ENCODE measurements around the gene CAB39.

DNA sequence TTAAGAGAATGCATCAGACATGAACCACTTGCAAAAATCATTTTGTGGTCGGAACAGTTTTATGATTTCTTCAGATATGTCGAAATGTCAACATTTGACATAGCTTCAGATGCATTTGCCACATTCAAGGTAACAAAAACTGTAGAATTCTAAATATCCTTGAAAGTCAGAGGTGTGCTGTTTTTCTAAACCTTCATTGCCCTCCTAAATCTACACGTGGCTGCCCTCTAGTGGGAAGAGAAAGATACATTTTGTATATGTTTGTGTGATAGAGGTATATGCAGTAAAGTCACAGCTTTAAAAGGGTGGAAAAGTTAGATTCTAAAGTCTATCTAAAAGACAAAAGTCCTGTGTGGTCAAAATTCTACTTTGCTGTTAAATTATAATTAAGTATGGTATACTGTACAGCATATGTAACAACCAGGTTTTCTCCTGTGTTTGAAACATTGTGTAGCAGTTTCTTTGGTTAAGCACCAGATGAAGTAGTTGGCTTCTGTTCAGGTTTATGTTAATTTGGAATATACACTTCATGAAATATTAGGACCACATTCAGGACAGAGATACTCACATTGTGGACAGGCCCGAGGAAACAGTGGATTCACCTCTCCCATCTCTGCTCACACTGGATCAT, 86.2 kb downstream of the CAB39 start:
- TF ChIP-seq, protein P1, sequence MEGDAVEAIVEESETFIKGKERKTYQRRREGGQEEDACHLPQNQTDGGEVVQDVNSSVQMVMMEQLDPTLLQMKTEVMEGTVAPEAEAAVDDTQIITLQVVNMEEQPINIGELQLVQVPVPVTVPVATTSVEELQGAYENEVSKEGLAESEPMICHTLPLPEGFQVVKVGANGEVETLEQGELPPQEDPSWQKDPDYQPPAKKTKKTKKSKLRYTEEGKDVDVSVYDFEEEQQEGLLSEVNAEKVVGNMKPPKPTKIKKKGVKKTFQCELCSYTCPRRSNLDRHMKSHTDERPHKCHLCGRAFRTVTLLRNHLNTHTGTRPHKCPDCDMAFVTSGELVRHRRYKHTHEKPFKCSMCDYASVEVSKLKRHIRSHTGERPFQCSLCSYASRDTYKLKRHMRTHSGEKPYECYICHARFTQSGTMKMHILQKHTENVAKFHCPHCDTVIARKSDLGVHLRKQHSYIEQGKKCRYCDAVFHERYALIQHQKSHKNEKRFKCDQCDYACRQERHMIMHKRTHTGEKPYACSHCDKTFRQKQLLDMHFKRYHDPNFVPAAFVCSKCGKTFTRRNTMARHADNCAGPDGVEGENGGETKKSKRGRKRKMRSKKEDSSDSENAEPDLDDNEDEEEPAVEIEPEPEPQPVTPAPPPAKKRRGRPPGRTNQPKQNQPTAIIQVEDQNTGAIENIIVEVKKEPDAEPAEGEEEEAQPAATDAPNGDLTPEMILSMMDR (IDR thresholded peaks at IDR 0.05), result peak; percentile 66; the same call in 1 of the 2 replicates
- TF ChIP-seq, protein P2, sequence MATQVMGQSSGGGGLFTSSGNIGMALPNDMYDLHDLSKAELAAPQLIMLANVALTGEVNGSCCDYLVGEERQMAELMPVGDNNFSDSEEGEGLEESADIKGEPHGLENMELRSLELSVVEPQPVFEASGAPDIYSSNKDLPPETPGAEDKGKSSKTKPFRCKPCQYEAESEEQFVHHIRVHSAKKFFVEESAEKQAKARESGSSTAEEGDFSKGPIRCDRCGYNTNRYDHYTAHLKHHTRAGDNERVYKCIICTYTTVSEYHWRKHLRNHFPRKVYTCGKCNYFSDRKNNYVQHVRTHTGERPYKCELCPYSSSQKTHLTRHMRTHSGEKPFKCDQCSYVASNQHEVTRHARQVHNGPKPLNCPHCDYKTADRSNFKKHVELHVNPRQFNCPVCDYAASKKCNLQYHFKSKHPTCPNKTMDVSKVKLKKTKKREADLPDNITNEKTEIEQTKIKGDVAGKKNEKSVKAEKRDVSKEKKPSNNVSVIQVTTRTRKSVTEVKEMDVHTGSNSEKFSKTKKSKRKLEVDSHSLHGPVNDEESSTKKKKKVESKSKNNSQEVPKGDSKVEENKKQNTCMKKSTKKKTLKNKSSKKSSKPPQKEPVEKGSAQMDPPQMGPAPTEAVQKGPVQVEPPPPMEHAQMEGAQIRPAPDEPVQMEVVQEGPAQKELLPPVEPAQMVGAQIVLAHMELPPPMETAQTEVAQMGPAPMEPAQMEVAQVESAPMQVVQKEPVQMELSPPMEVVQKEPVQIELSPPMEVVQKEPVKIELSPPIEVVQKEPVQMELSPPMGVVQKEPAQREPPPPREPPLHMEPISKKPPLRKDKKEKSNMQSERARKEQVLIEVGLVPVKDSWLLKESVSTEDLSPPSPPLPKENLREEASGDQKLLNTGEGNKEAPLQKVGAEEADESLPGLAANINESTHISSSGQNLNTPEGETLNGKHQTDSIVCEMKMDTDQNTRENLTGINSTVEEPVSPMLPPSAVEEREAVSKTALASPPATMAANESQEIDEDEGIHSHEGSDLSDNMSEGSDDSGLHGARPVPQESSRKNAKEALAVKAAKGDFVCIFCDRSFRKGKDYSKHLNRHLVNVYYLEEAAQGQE (IDR thresholded peaks at IDR 0.05; ENCODE audit: insufficient read depth in 1 of 2, low read depth in 2 of 2, low read length in 1 of 2), result no peak
- TF ChIP-seq SIN3A (IDR thresholded peaks at IDR 0.05; ENCODE audit: borderline replicate concordance, insufficient read depth, low read depth, low read length), result no peak
- no peak for TF ChIP-seq POLR2AphosphoS5 (IDR thresholded peaks at IDR 0.05; ENCODE audit: low read depth, low read length)
- no peak for TF ChIP-seq TCF7L2 (IDR thresholded peaks at IDR 0.05; ENCODE audit: low read depth, low read length)
